ENCODE results near the gene CSH2. TPM values are rescaled to one million over a fixed set of nuclear protein-coding genes. Genes with fewer than 3 reads are reported as not detected.
"Not testable (repeated sequence)": the region's sequence is repeated elsewhere in the genome, so short reads cannot be mapped to it uniquely, and the experiment has no call there.

CSH2 gene
- total and polyA plus RNA-seq, 2 of the 8 experiments (the other 6 are each of a cell fraction or from before 2014, with no cell fraction given): 0.43 TPM; not detected in 1

GRCh38 chr17:63901971-63902370 lies 28.5 kb upstream of the CSH2 start:
- H3K23ac ChIP-seq (ENCODE audit: insufficient read length); H3K4me3 ChIP-seq (ENCODE audit: extremely low read depth in 1 of 4, insufficient read depth in 2 of 4, low read depth in 3 of 4, low read length in 4 of 4); H2BK15ac ChIP-seq (ENCODE audit: low read length); H3K18ac ChIP-seq (ENCODE audit: extremely low read depth, low read length); H3K4me1 ChIP-seq (replicated peaks in 1 of 4; ENCODE audit: control insufficient read depth in 3 of 4, insufficient read depth in 4 of 4, low read length in 3 of 4); H2AFZ ChIP-seq (ENCODE audit: low read length); H2AK5ac ChIP-seq (ENCODE audit: low read depth, low read length); H2BK20ac ChIP-seq (ENCODE audit: low read length); H4K91ac ChIP-seq (replicated peaks; ENCODE audit: insufficient read length, low read length); H3K56ac ChIP-seq (replicated peaks; ENCODE audit: insufficient read length, low read depth, low read length); H3K79me2 ChIP-seq (ENCODE audit: control insufficient read depth in 1 of 2, insufficient read depth in 2 of 2, low read length in 2 of 2); H3K36me3 ChIP-seq (ENCODE audit: control insufficient read depth in 2 of 4, insufficient read depth in 4 of 4, low read length in 3 of 4); H3K9me3 ChIP-seq (ENCODE audit: insufficient read depth in 2 of 2, low read depth in 1 of 2, low read length in 1 of 2); DNase-seq (ENCODE audit: low read depth in 1 of 2, low spot score in 2 of 2); H2BK120ac ChIP-seq (replicated peaks; ENCODE audit: low read depth, low read length); H3K4ac ChIP-seq (replicated peaks; ENCODE audit: insufficient read length, low read depth, low read length); H2BK12ac ChIP-seq (ENCODE audit: low read depth, low read length); H4K20me1 ChIP-seq (replicated peaks in 1 of 2; ENCODE audit: control insufficient read depth in 1 of 2, insufficient read depth in 2 of 2, low read length in 2 of 2); H3K14ac ChIP-seq (ENCODE audit: insufficient read length); FAIRE-seq; H4K8ac ChIP-seq (ENCODE audit: extremely low read depth, insufficient read depth, low read length); H3K27ac ChIP-seq (ENCODE audit: low read depth, low read length); H3K79me1 ChIP-seq (ENCODE audit: low read depth, low read length); H3K27me3 ChIP-seq (replicated peaks in 1 of 4; ENCODE audit: control insufficient read depth in 3 of 4, extremely low read depth in 1 of 4, insufficient read depth in 3 of 4, low read length in 3 of 4); H2BK5ac ChIP-seq (ENCODE audit: low read depth, low read length); H3K23me2 ChIP-seq (ENCODE audit: low read depth, low read length); H4K5ac ChIP-seq (ENCODE audit: insufficient read length, low read depth, low read length); H3K4me2 ChIP-seq (ENCODE audit: insufficient read depth in 1 of 2, low read depth in 2 of 2, low read length in 2 of 2); H3K9ac ChIP-seq (replicated peaks in 1 of 4; ENCODE audit: extremely low read depth in 1 of 4, low read depth in 3 of 4, low read length in 3 of 4): not testable (repeated sequence)
- ChIA-PET CTCF (ENCODE audit: partially characterized antibody) (interaction anchor here (0.6 to 9.9 kb wide), 16 partner anchors 11 to 140 kb away, joined by 3 to 87 read pairs (median 6); partner anchors contain the start of genes GH1 and GH2), POLR2A (ENCODE audit: partially characterized antibody) (interaction anchor here (0.5 to 2.5 kb wide), 3 partner anchors 39 to 244 kb away, joined by 3 to 7 read pairs (median 3); no protein-coding TSS in a partner anchor)
- 94% methylated on average over 2 of the region's 2 CpGs; no CpG with 5 or more reads in 1 of the 2 experiments for WGBS, 2 experiments (ENCODE audit: extremely low coverage in 1 of 2, insufficient coverage in 1 of 2, insufficient read length in 1 of 2, insufficient replicate concordance in 2 of 2, low coverage in 1 of 2, low lambda C conversion rate in 2 of 2, missing lambda C conversion rate in 1 of 2)

Measured in H1 (cell line).